AG04450 (cell line): ENCODE measurements around the gene TRPC3. TPM values are rescaled to one million over a fixed set of nuclear protein-coding genes. Genes with fewer than 3 reads are reported as not detected.

ENCODE experiments used
- CTCF ChIA-PET: fragments of 300-600, 350-600 bp; formaldehyde crosslinking; extraction: SDS; loops from one replicate; lab custom pipeline; 2022; ENCODE audit warnings: antibody characterized with exemption, inconsistent platforms; lab: Charles Lee
- POLR2A ChIA-PET: fragments of 350-600 bp; formaldehyde crosslinking; extraction: SDS; loops from one replicate; lab custom pipeline; 2021; ENCODE audit warnings: antibody characterized with exemption, inconsistent platforms; lab: Yijun Ruan, JAX
- DNase-seq: peaks from one replicate; pipeline ENCODE4 v3.0.0-alpha.2; 2011; ENCODE audit warnings: low read depth, low spot score
- H3K27ac ChIP-seq: one replicate; pipeline ENCODE4 v1.5.1; 2012; ENCODE audit warnings: low read depth, low read length, control low read depth
- H3K27me3 ChIP-seq: one replicate; pipeline ENCODE4 v1.6.0; 2012; ENCODE audit warnings: low read length; ENCODE audit not compliant: control insufficient read depth, insufficient read depth
- H3K4me3 ChIP-seq: 2 replicates; pipeline ENCODE4 v1.5.1; 2011; ENCODE audit warnings: mild to moderate bottlenecking, low read depth, low read length, control low read depth
- H3K9me3 ChIP-seq: 2 replicates; pipeline ENCODE4 v1.5.1; 2012; ENCODE audit warnings: low read length; ENCODE audit not compliant: control insufficient read depth, insufficient read depth
- polyA plus RNA-seq: library from polyadenylated mRNA; depleted of rRNA; stranded (reverse); fragments of >200 nt; gene quantifications from 2 replicates; pipeline ENCODE4 v1.2.3, GENCODE V29; 2011
- TF ChIP-seq, protein P1 (sequence below): IDR thresholded peaks from 2 replicates; pipeline ENCODE4 v1.5.1; 2011; ENCODE audit warnings: low read depth, low read length, control low read depth, inconsistent platforms

Gene TRPC3
- polyA plus RNA-seq, 1 experiment, result 2.3 TPM

GRCh38 chr4:121938282-121939092 lies 13.4 kb downstream of the TRPC3 start:
- ChIA-PET CTCF (interaction anchor here (1.0 to 2.7 kb wide), 3 partner anchors 12 to 286 kb away, joined by 3 to 8 read pairs (median 4); no protein-coding TSS in a partner anchor), POLR2A (no interaction called here)

GRCh38 chr4:121936101-121936500 lies 15.8 kb downstream of the TRPC3 start:
- H3K9me3 ChIP-seq, result peaks cover 11% of the 10 kb centered on the region
- CTCF ChIA-PET, result interaction anchor here (1.4 to 2.7 kb wide), 2 partner anchors 14 to 36 kb away, joined by 4 to 8 read pairs; no protein-coding TSS in a partner anchor
- no peak overlapping the region for H3K4me3 ChIP-seq
- H3K27ac ChIP-seq, result no peak overlapping the region
- no peak for DNase-seq
- H3K27me3 ChIP-seq, result no peaks in the 10 kb centered on the region
- TF ChIP-seq, protein P1, sequence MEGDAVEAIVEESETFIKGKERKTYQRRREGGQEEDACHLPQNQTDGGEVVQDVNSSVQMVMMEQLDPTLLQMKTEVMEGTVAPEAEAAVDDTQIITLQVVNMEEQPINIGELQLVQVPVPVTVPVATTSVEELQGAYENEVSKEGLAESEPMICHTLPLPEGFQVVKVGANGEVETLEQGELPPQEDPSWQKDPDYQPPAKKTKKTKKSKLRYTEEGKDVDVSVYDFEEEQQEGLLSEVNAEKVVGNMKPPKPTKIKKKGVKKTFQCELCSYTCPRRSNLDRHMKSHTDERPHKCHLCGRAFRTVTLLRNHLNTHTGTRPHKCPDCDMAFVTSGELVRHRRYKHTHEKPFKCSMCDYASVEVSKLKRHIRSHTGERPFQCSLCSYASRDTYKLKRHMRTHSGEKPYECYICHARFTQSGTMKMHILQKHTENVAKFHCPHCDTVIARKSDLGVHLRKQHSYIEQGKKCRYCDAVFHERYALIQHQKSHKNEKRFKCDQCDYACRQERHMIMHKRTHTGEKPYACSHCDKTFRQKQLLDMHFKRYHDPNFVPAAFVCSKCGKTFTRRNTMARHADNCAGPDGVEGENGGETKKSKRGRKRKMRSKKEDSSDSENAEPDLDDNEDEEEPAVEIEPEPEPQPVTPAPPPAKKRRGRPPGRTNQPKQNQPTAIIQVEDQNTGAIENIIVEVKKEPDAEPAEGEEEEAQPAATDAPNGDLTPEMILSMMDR, result no peak
- POLR2A ChIA-PET, result no interaction called here

More at GRCh38 chr4:121938282-121939092, 13.4 kb downstream of the TRPC3 start:
- TF ChIP-seq, protein P1, result no peak
- Histone ChIP-seq H3K27ac (no peak overlapping the region), H3K27me3 (no peaks in the 10 kb centered on the region), H3K9me3 (no peaks in the 10 kb centered on the region), H3K4me3 (no peak overlapping the region)
- DNase-seq, result no peak

DNA sequence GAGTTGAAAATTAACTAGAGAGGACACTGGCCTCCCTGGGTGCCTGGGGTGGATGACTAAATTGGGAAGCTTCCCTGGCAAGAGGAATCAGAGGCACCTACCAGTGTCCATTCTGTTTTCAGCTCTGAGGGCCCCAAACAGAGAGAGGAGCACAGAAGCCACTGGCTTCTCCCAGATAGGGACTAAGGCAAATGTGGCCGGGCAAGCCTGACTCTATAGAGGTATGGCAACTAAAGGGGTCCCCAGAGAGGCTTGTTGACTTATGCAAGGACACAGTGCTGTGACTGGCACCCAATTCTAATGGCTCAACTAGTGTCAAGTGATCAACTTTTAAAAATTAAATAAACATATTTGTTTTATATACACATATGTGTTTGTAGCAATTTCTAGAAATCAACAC lies 17.2 kb downstream of the TRPC3 start:
- Histone ChIP-seq H3K27ac (no peak overlapping the region), H3K27me3 (no peaks in the 10 kb centered on the region), H3K4me3 (no peak overlapping the region), H3K9me3 (peaks cover 11% of the 10 kb centered on the region)
- TF ChIP-seq, protein P1, result no peak
- ChIA-PET CTCF (interaction anchor here (0.9 kb wide), 1 partner anchor 34 kb away, joined by 3 read pairs; no protein-coding TSS in a partner anchor), POLR2A (no interaction called here)
- DNase-seq, result no peak

DNA sequence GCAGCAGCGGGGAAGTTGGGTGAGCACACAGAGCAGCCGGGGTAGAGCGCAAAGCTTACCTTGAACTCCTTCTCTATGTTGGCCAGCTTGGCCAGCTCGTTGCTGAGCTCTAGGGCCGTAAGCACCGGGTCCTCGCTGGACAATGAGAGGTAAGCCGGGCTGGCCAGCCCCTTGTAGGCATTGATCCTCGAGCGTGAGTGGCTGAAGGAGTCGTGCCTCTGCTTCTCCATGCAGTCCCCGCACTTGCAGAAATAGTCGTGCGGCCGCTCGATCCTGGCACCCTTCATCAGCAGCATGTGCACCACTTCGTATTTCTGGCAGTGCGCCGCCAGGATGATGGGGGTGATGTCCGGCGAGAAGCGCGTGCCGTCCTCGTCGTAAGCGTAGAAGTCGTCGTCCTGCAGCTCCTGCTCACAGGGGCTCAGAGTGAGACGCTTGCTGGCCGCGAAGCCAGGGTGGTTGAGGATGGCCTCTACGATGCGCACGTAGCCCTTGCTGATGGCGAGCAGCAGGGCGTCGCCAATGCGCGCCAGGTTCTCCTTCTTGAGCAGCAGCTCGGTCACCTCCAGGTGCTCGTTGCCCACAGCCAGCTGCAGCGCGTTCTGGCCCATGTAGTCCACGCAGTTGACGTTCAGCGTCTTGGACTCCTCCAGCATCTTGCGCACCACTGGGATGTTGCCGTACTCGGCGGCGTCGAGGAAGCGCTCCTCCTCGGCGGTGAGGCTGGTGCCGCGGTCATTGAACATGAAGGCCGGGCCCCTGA lies 19.5 kb downstream of the TRPC3 start:
- H3K4me3 ChIP-seq, result no peak overlapping the region
- peaks cover 11% of the 10 kb centered on the region for H3K9me3 ChIP-seq
- no peaks in the 10 kb centered on the region for H3K27me3 ChIP-seq
- H3K27ac ChIP-seq, result no peak overlapping the region
- TF ChIP-seq, protein P1, result no peak
- DNase-seq, result no peak
- ChIA-PET POLR2A (no interaction called here), CTCF (no interaction called here)
